NCI-H526 (cell line): Measurements from ENCODE around the gene MMP25.
A peak's percentile ranks its signal among the peaks of the same experiment; 100 is the strongest.

ENCODE experiments used
- DNase-seq, 2 experiments: peaks; one replicate each; lab custom pipeline; 2025; lab: John Stamatoyannopoulos, UW

Gene MMP25

GRCh38 chr16:3092501-3092941 lies 46.2 kb downstream of the MMP25 start:
- no peak for DNase-seq

- DNase-seq = peak in 1 of 2 experiments; percentile 36
Measured at GRCh38 chr16:3094289-3095027, 48.1 kb downstream of the MMP25 start.

GRCh38 chr16:3095869-3096268 lies 49.5 kb downstream of the MMP25 start:
- no peak for DNase-seq

GRCh38 chr16:3096362-3096761 lies 50.0 kb downstream of the MMP25 start:
- no peak for DNase-seq

- no peak for DNase-seq
Measured at GRCh38 chr16:3097266-3097665, 50.9 kb downstream of the MMP25 start.

GRCh38 chr16:3098459-3099394 lies 52.4 kb downstream of the MMP25 start, which contains the start of gene ZSCAN10:
Gene ZSCAN10 (minus strand): TSS chr16:3099294. CDS start chr16:3092937, 6,357 bp downstream.
- DNase-seq = no peak

- no peak for DNase-seq
Measured at GRCh38 chr16:3099395-3099731, 53.0 kb downstream of the MMP25 start.

GRCh38 chr16:3099732-3100499 lies 53.6 kb downstream of the MMP25 start:
- DNase-seq = peak; percentile 52 to 94

GRCh38 chr16:3101018-3101840 lies 54.9 kb downstream of the MMP25 start:
- DNase-seq = peak in 1 of 2 experiments; percentile 23

GRCh38 chr16:3101841-3102470 lies 55.6 kb downstream of the MMP25 start:
- DNase-seq = no peak

- peak; percentile 53 to 92 for DNase-seq
Measured at GRCh38 chr16:3106205-3106928, 60.0 kb downstream of the MMP25 start.
